Mesothelial cell of epicardium (in vitro differentiated cells): ENCODE results near the gene SMARCD2. TPM values are rescaled to one million over a fixed set of nuclear protein-coding genes. Genes with fewer than 3 reads are reported as not detected.
"Not testable (repeated sequence)": the region's sequence is repeated elsewhere in the genome, so short reads cannot be mapped to it uniquely, and the experiment has no call there.

ENCODE experiments used
- DNase-seq, 2 experiments: peaks; one replicate each; pipeline ENCODE4 v3.0.0; 2021; ENCODE audit warnings: low spot score in 2 of 2; ENCODE audit not compliant: unreplicated experiment in 2 of 2
- H3K27ac Mint-ChIP-seq: 2 replicates; pipeline ENCODE4 v1.8.0; 2021; ENCODE audit warnings: mixed read lengths
- H3K27me3 Mint-ChIP-seq: 2 replicates; pipeline ENCODE4 v1.8.0; 2021; ENCODE audit warnings: low read depth, mixed read lengths
- H3K36me3 Mint-ChIP-seq: 2 replicates; pipeline ENCODE4 v1.8.0; 2021; ENCODE audit warnings: mixed read lengths
- H3K4me1 Mint-ChIP-seq: 2 replicates; pipeline ENCODE4 v1.8.0; 2021; ENCODE audit warnings: mixed read lengths
- H3K4me3 Mint-ChIP-seq: 2 replicates; pipeline ENCODE4 v1.8.0; 2021; ENCODE audit warnings: mild to moderate bottlenecking, moderate library complexity, mixed read lengths
- H3K9me3 Mint-ChIP-seq: 2 replicates; pipeline ENCODE4 v1.8.0; 2021; ENCODE audit warnings: mixed read lengths
- CTCF ChIP-seq: fragments of 200-600 bp; sonication (generic); IDR thresholded peaks from one replicate; pipeline ENCODE4 v1.5.0; 2021; ENCODE audit warnings: antibody characterized with exemption; ENCODE audit not compliant: unreplicated experiment
- total RNA-seq: library from RNA; stranded (reverse); gene quantifications from 3 replicates; pipeline ENCODE4 v1.2.1, GENCODE V29; 2021

The SMARCD2 gene
- total RNA-seq, 1 donor from 2014 or later, result 72.3 TPM

- Mint-ChIP-seq H3K4me1 (no peaks in the 10 kb centered on the region), H3K27ac (no peak overlapping the region), H3K9me3 (no peaks in the 10 kb centered on the region), H3K36me3 (no peaks in the 10 kb centered on the region), H3K4me3 (no peak overlapping the region), H3K27me3 (peaks cover 22% of the 10 kb centered on the region)
- TF ChIP-seq CTCF, result no peak
- no peak for DNase-seq
These were observed 38.2 kb upstream of the SMARCD2 start for GRCh38 chr17:63880706-63881105.

- H3K9me3 Mint-ChIP-seq, H3K4me3 Mint-ChIP-seq, H3K27ac Mint-ChIP-seq, H3K4me1 Mint-ChIP-seq, H3K36me3 Mint-ChIP-seq, DNase-seq: not testable (repeated sequence)
- H3K27me3 Mint-ChIP-seq, result peaks cover 24% of the 10 kb centered on the region
These were observed 35.9 kb upstream of the SMARCD2 start for GRCh38 chr17:63878413-63878812.

- H3K36me3 Mint-ChIP-seq, DNase-seq, H3K4me3 Mint-ChIP-seq, H3K9me3 Mint-ChIP-seq, H3K27ac Mint-ChIP-seq, H3K4me1 Mint-ChIP-seq: not testable (repeated sequence)
- H3K27me3 Mint-ChIP-seq, result peaks cover 21% of the 10 kb centered on the region
These were observed 32.2 kb upstream of the SMARCD2 start for GRCh38 chr17:63874693-63875092.

- not testable (repeated sequence) for H3K9me3 Mint-ChIP-seq, DNase-seq, H3K4me3 Mint-ChIP-seq, H3K36me3 Mint-ChIP-seq, H3K27ac Mint-ChIP-seq
- peaks cover 12% of the 10 kb centered on the region for H3K4me1 Mint-ChIP-seq
- H3K27me3 Mint-ChIP-seq, result peaks cover 21% of the 10 kb centered on the region
These were observed 31.7 kb upstream of the SMARCD2 start for GRCh38 chr17:63874061-63874626.

- H3K4me3 Mint-ChIP-seq, result not testable (repeated sequence)
- peaks cover 20% of the 10 kb centered on the region for H3K27me3 Mint-ChIP-seq
These were observed 31.1 kb upstream of the SMARCD2 start, which contains the start of gene CSH2 for GRCh38 chr17:63873577-63873976. Gene CSH2 (minus strand): TSS chr17:63873677. CDS start chr17:63873614, 63 bp downstream.

DNA sequence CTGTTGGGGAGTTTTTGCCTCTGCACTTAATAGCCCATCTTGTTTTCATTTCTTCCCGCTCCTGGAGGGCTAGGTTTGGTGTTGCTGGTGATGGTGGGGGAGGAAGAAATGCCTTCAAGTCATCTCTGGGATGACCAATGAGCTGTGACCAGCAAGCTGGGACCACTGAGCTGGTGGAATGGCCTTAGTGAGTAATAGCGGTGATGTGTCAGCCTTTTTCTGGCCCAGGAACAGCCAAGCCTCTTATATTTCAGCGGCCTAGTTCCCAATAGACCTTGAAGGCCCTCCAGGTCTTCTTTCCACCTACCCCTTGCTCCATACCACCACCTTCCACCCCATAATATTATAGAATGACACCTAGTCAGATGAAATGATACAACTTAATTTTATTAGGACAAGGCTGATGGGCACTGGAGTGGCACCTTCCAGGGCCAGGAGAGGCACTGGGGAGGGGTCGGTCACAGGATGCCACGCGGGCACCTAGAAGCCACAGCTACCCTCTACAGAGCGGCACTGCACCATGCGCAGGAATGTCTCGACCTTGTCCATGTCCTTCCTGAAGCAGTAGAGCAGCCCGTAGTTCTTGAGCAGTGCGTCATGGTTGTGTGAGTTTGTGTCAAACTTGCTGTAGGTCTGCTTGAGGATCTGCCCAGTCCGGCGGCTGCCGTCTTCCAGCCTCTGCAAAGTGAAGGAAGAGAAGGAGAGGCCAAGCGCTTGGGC lies 29.3 kb upstream of the SMARCD2 start:
- H3K36me3 Mint-ChIP-seq, H3K4me3 Mint-ChIP-seq, H3K27me3 Mint-ChIP-seq, DNase-seq, H3K27ac Mint-ChIP-seq, H3K9me3 Mint-ChIP-seq: not testable (repeated sequence)
- peaks cover 13% of the 10 kb centered on the region for H3K4me1 Mint-ChIP-seq

More at GRCh38 chr17:63873577-63873976, 31.1 kb upstream of the SMARCD2 start, which contains the start of gene CSH2:
- DNase-seq, H3K9me3 Mint-ChIP-seq, H3K36me3 Mint-ChIP-seq, H3K27ac Mint-ChIP-seq: not testable (repeated sequence)
- peaks cover 13% of the 10 kb centered on the region for H3K4me1 Mint-ChIP-seq

DNA sequence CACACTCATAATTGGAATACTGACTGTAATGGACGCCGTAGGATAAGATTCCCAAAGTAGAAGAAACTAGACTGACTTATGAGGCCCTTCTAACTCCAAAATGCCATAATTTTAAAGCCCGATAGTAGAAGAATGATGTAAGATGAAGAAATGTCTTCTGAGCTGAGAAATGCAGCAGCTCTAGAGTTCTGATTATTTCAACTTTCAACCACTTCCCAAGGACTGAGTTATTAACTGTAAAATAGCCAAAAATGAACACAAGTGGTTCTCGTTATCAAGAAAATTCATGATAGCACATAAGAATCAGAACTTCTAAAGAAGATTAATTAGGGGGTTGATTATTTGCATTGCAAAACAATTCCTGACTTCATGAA lies 27.8 kb upstream of the SMARCD2 start:
- H3K27ac Mint-ChIP-seq, H3K4me3 Mint-ChIP-seq, DNase-seq, H3K36me3 Mint-ChIP-seq, H3K27me3 Mint-ChIP-seq, H3K9me3 Mint-ChIP-seq: not testable (repeated sequence)
- peaks cover 17% of the 10 kb centered on the region for H3K4me1 Mint-ChIP-seq

GRCh38 chr17:63869491-63870291 lies 27.2 kb upstream of the SMARCD2 start:
- not testable (repeated sequence) for H3K36me3 Mint-ChIP-seq, H3K9me3 Mint-ChIP-seq, DNase-seq, H3K27me3 Mint-ChIP-seq, H3K4me3 Mint-ChIP-seq
- peak; percentile 21 for TF ChIP-seq CTCF
- peaks cover 17% of the 10 kb centered on the region for H3K4me1 Mint-ChIP-seq
- peak overlapping the region; percentile 90 for H3K27ac Mint-ChIP-seq

GRCh38 chr17:63866625-63867024 lies 24.1 kb upstream of the SMARCD2 start:
- H3K4me3 Mint-ChIP-seq, H3K36me3 Mint-ChIP-seq, H3K9me3 Mint-ChIP-seq, DNase-seq, H3K27me3 Mint-ChIP-seq, H3K27ac Mint-ChIP-seq: not testable (repeated sequence)
- peaks cover 17% of the 10 kb centered on the region for H3K4me1 Mint-ChIP-seq
